OCI-LY7 (cell line): ENCODE data around the gene NIPBL.

Experiments used
- EZH2phosphoT487 ChIP-seq: fragments of 200-600 bp; sonication (generic); IDR thresholded peaks from 2 replicates; pipeline ENCODE4 v1.6.1; 2018; ENCODE audit warnings: low read depth, borderline replicate concordance, mild to moderate bottlenecking, mixed run types, antibody characterized with exemption, low read length, moderate library complexity, mixed read lengths
- TF ChIP-seq, protein P1 (sequence below): fragments of 200-600 bp; sonication (generic); conservative IDR thresholded peaks from 2 replicates; pipeline ENCODE4 v1.5.1; 2014; ENCODE audit warnings: mild to moderate bottlenecking, antibody characterized with exemption, low read length, moderate library complexity, mixed read lengths

DNA sequence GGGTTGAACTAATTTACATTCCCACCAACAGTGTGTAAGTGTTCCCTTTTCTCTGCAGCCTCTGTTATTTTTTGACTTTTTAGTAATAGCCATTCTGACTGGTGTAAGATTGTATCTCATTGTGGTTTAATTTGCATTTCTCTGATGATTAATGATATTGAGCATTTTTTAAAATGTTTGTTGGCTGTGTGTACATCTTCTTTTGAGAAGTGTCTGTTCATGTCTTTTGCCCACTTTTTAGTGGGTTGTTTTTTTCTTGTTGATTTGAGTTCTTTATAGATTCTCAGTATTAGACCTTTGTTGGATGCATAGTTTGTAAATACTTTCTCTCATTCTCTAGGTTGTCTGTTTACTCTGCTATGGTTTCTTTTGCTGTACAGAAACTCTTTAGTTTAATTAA lies 101.6 kb downstream of the NIPBL start:
- TF ChIP-seq, protein P1, sequence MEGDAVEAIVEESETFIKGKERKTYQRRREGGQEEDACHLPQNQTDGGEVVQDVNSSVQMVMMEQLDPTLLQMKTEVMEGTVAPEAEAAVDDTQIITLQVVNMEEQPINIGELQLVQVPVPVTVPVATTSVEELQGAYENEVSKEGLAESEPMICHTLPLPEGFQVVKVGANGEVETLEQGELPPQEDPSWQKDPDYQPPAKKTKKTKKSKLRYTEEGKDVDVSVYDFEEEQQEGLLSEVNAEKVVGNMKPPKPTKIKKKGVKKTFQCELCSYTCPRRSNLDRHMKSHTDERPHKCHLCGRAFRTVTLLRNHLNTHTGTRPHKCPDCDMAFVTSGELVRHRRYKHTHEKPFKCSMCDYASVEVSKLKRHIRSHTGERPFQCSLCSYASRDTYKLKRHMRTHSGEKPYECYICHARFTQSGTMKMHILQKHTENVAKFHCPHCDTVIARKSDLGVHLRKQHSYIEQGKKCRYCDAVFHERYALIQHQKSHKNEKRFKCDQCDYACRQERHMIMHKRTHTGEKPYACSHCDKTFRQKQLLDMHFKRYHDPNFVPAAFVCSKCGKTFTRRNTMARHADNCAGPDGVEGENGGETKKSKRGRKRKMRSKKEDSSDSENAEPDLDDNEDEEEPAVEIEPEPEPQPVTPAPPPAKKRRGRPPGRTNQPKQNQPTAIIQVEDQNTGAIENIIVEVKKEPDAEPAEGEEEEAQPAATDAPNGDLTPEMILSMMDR = no peak
- TF ChIP-seq EZH2phosphoT487 = no peak
